H9 (cell line): ENCODE measurements around the gene CRK. TPM values are rescaled to one million over a fixed set of nuclear protein-coding genes. Genes with fewer than 3 reads are reported as not detected.

Source experiments
- DNase-seq: peaks from one replicate; pipeline ENCODE4 v3.0.0-alpha.2; 2017
- H2AFZ ChIP-seq: one replicate; pipeline ENCODE4 v1.6.1; 2013; ENCODE audit warnings: mild to moderate bottlenecking, low read length, control low read depth, moderate library complexity
- H2AK5ac ChIP-seq: 2 replicates; pipeline ENCODE4 v1.6.1; 2013; ENCODE audit warnings: low read length, control low read depth, mixed read lengths; ENCODE audit not compliant: insufficient read length
- H2BK120ac ChIP-seq: one replicate; pipeline ENCODE4 v1.6.1; 2013; ENCODE audit warnings: low read depth, mild to moderate bottlenecking, low read length, control low read depth, inconsistent platforms; ENCODE audit not compliant: poor library complexity, severe bottlenecking
- H2BK12ac ChIP-seq: 2 replicates; pipeline ENCODE4 v1.6.1; 2013; ENCODE audit warnings: low read length, control low read depth, mixed read lengths, low read depth; ENCODE audit not compliant: insufficient read length
- H2BK15ac ChIP-seq: 2 replicates; pipeline ENCODE4 v1.6.1; 2013; ENCODE audit warnings: low read depth, low read length, control low read depth
- H2BK20ac ChIP-seq: one replicate; pipeline ENCODE4 v1.6.1; 2013; ENCODE audit warnings: low read depth, mild to moderate bottlenecking, low read length, control low read depth, inconsistent platforms; ENCODE audit not compliant: poor library complexity, severe bottlenecking
- H2BK5ac ChIP-seq: 2 replicates; pipeline ENCODE4 v1.6.1; 2013; ENCODE audit warnings: low read length, control low read depth, mixed read lengths; ENCODE audit not compliant: insufficient read length
- H3K14ac ChIP-seq: 2 replicates; pipeline ENCODE4 v1.6.1; 2013; ENCODE audit warnings: low read length, control low read depth; ENCODE audit not compliant: insufficient read depth
- H3K18ac ChIP-seq: 2 replicates; pipeline ENCODE4 v1.6.1; 2013; ENCODE audit warnings: low read depth, mild to moderate bottlenecking, mixed read lengths, low read length, control low read depth; ENCODE audit not compliant: insufficient read length
- H3K23ac ChIP-seq: 2 replicates; pipeline ENCODE4 v1.6.1; 2013; ENCODE audit warnings: low read length, control low read depth, mixed read lengths, low read depth; ENCODE audit not compliant: insufficient read length
- H3K23me2 ChIP-seq: 2 replicates; pipeline ENCODE4 v1.6.1; 2013; ENCODE audit warnings: low read depth, mild to moderate bottlenecking, mixed read lengths, low read length, control low read depth; ENCODE audit not compliant: insufficient read length, poor library complexity, severe bottlenecking
- H3K27ac ChIP-seq: 2 replicates; pipeline ENCODE4 v1.5.1; 2013; ENCODE audit warnings: low read length, control low read depth, mixed read lengths, low read depth; ENCODE audit not compliant: insufficient read length
- H3K27me3 ChIP-seq: 2 replicates; pipeline ENCODE4 v1.6.1; 2013; ENCODE audit warnings: low read length, control low read depth, inconsistent platforms; ENCODE audit not compliant: insufficient read depth
- H3K4ac ChIP-seq: 2 replicates; pipeline ENCODE4 v1.6.1; 2013; ENCODE audit warnings: low read depth, mild to moderate bottlenecking, control low read depth, inconsistent platforms, low read length, moderate library complexity
- H3K4me1 ChIP-seq: 2 replicates; pipeline ENCODE4 v1.6.1; 2013; ENCODE audit warnings: low read length, control low read depth, inconsistent platforms; ENCODE audit not compliant: insufficient read depth
- H3K4me2 ChIP-seq: 2 replicates; pipeline ENCODE4 v1.6.1; 2013; ENCODE audit warnings: low read length, control low read depth, mixed read lengths; ENCODE audit not compliant: insufficient read length, insufficient read depth
- H3K56ac ChIP-seq: 2 replicates; pipeline ENCODE4 v1.6.1; 2013; ENCODE audit warnings: low read depth, mild to moderate bottlenecking, mixed read lengths, low read length, control low read depth; ENCODE audit not compliant: insufficient read length
- H3K79me1 ChIP-seq: 2 replicates; pipeline ENCODE4 v1.6.1; 2013; ENCODE audit warnings: low read depth, mild to moderate bottlenecking, moderate library complexity, low read length, control low read depth, inconsistent platforms; ENCODE audit not compliant: insufficient read depth, poor library complexity, severe bottlenecking
- H3K79me2 ChIP-seq: 2 replicates; pipeline ENCODE4 v1.6.1; 2013; ENCODE audit warnings: low read length, control low read depth, inconsistent platforms; ENCODE audit not compliant: insufficient read depth
- H3K9ac ChIP-seq: 2 replicates; pipeline ENCODE4 v1.6.1; 2013; ENCODE audit warnings: low read length, control low read depth, mixed read lengths; ENCODE audit not compliant: insufficient read length; ENCODE audit errors: extremely low read depth
- H3K9me3 ChIP-seq: one replicate; pipeline ENCODE4 v1.6.1; 2013; ENCODE audit warnings: low read depth, low read length, inconsistent platforms; ENCODE audit not compliant: control insufficient read depth
- H3T11ph ChIP-seq: one replicate; pipeline ENCODE4 v1.6.1; 2013; ENCODE audit warnings: mild to moderate bottlenecking, low read length, control low read depth, inconsistent platforms
- H4K20me1 ChIP-seq: one replicate; pipeline ENCODE4 v1.6.1; 2013; ENCODE audit not compliant: control insufficient read depth, insufficient read length, insufficient read depth
- H4K5ac ChIP-seq: 2 replicates; pipeline ENCODE4 v1.6.1; 2013; ENCODE audit warnings: low read depth, mild to moderate bottlenecking, mixed read lengths, low read length, control low read depth; ENCODE audit not compliant: insufficient read length
- H4K8ac ChIP-seq: replicated peaks from 2 replicates; pipeline ENCODE4 v1.6.1; 2013; ENCODE audit warnings: low read length, control low read depth, mixed read lengths, low read depth; ENCODE audit not compliant: insufficient read length
- H4K91ac ChIP-seq: 2 replicates; pipeline ENCODE4 v1.6.1; 2013; ENCODE audit warnings: low read depth, mild to moderate bottlenecking, moderate library complexity, mixed read lengths, low read length, control low read depth; ENCODE audit not compliant: insufficient read length
- H3K27ac Mint-ChIP-seq, 3 experiments: 2 replicates in 2 of 3; 3 replicates in 1 of 3; pipeline ENCODE4 v1.8.0; 2020 to 2021; ENCODE audit warnings: mixed read lengths in 3 of 3, mild to moderate bottlenecking in 1 of 3, moderate library complexity in 1 of 3
- H3K27me3 Mint-ChIP-seq: 2 replicates; pipeline ENCODE4 v1.8.0; 2021; ENCODE audit warnings: low read depth, mild to moderate bottlenecking, moderate library complexity, mixed read lengths
- H3K36me3 Mint-ChIP-seq, 3 experiments: 2 replicates in 2 of 3; 3 replicates in 1 of 3; pipeline ENCODE4 v1.8.0; 2020 to 2021; ENCODE audit warnings: low read depth in 3 of 3, mixed read lengths in 3 of 3; ENCODE audit not compliant: insufficient read depth in 1 of 3
- H3K4me1 Mint-ChIP-seq, 2 experiments: 2 replicates each; pipeline ENCODE4 v1.8.0; 2020; ENCODE audit warnings: mixed read lengths in 2 of 2
- H3K4me3 Mint-ChIP-seq, 2 experiments: 2 replicates in 1 of 2; 3 replicates in 1 of 2; pipeline ENCODE4 v1.8.0; 2020 to 2021; ENCODE audit warnings: mild to moderate bottlenecking in 2 of 2, mixed read lengths in 2 of 2, moderate library complexity in 1 of 2
- H3K9me3 Mint-ChIP-seq, 2 experiments: 2 replicates in 1 of 2; 3 replicates in 1 of 2; pipeline ENCODE4 v1.8.0; 2020; ENCODE audit warnings: mild to moderate bottlenecking in 2 of 2, mixed read lengths in 2 of 2, moderate library complexity in 1 of 2
- WGBS: extraction: QIAGEN DNeasy Blood & Tissue Kit; methylation state at CpG from one replicate; pipeline ENCODE4 v1.1.7; 2013; ENCODE audit warnings: missing lambda C conversion rate, low lambda C conversion rate, mixed read lengths; ENCODE audit not compliant: insufficient read length; ENCODE audit errors: extremely low coverage; 5-methylcytosine and 5-hydroxymethylcytosine counted together
- total RNA-seq: library from RNA; stranded (reverse); gene quantifications from 2 replicates; pipeline ENCODE4 v1.2.1, GENCODE V29; 2021
- TF ChIP-seq, protein P1 (sequence below): fragments of 200-600 bp; sonication (generic); conservative IDR thresholded peaks from 3 replicates; pipeline ENCODE4 v1.8.0; 2021; ENCODE audit warnings: antibody characterized with exemption, mild to moderate bottlenecking

Gene CRK
- total RNA-seq, 1 experiment from 2014 or later, result 58.9 TPM

- Histone ChIP-seq H3K4me1 (no peaks in the 10 kb centered on the region), H3K56ac (no peak overlapping the region), H3K9me3 (no peaks in the 10 kb centered on the region), H4K91ac (no peak overlapping the region), H2AFZ (no peak overlapping the region), H3K14ac (no peak overlapping the region; the same call in 1 of the 2 replicates), H3K27ac (no peak overlapping the region), H3T11ph (no peak overlapping the region), H3K4ac (no peak overlapping the region), H3K23ac (no peak overlapping the region), H4K20me1 (no peaks in the 10 kb centered on the region), H4K5ac (no peak overlapping the region), H3K27me3 (no peaks in the 10 kb centered on the region), H2BK5ac (no peak overlapping the region), H3K9ac (no peak overlapping the region), H2AK5ac (no peak overlapping the region), H3K79me1 (no peaks in the 10 kb centered on the region), H2BK12ac (no peak overlapping the region), H2BK15ac (no peak overlapping the region), H2BK120ac (no peak overlapping the region), H3K79me2 (no peaks in the 10 kb centered on the region), H4K8ac (no peak overlapping the region), H3K23me2 (peaks cover 22% of the 10 kb centered on the region), H3K4me2 (peak overlapping the region; percentile 73), H2BK20ac (no peak overlapping the region), H3K18ac (peak overlapping the region; percentile 11)
- H3K4me1 Mint-ChIP-seq, result peaks cover 26 to 39% of the 10 kb centered on the region in 2 experiments
- DNase-seq, result peak; percentile 89
- peaks cover 4% of the 10 kb centered on the region; the same call in 1 of the 2 replicates for H3K27me3 Mint-ChIP-seq
- H3K4me3 Mint-ChIP-seq, result peak overlapping the region; percentile 58 to 85
- TF ChIP-seq, protein P1, sequence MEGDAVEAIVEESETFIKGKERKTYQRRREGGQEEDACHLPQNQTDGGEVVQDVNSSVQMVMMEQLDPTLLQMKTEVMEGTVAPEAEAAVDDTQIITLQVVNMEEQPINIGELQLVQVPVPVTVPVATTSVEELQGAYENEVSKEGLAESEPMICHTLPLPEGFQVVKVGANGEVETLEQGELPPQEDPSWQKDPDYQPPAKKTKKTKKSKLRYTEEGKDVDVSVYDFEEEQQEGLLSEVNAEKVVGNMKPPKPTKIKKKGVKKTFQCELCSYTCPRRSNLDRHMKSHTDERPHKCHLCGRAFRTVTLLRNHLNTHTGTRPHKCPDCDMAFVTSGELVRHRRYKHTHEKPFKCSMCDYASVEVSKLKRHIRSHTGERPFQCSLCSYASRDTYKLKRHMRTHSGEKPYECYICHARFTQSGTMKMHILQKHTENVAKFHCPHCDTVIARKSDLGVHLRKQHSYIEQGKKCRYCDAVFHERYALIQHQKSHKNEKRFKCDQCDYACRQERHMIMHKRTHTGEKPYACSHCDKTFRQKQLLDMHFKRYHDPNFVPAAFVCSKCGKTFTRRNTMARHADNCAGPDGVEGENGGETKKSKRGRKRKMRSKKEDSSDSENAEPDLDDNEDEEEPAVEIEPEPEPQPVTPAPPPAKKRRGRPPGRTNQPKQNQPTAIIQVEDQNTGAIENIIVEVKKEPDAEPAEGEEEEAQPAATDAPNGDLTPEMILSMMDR, result no peak
- WGBS, result no CpG with 5 or more reads among the region's 74 CpGs
- peak overlapping the region in 2 of 3 experiments; percentile 49 to 68; a peak in 3 of 7 replicates for H3K27ac Mint-ChIP-seq
- peaks cover 0 to 3% of the 10 kb centered on the region in 2 experiments; a peak in 1 of 5 replicates for H3K9me3 Mint-ChIP-seq
- peaks cover 0 to 22% (median 17%) of the 10 kb centered on the region in 3 experiments; a peak in 6 of 7 replicates for H3K36me3 Mint-ChIP-seq
Measured at GRCh38 chr17:1486802-1487695, 31.0 kb upstream of the CRK start.
